NOMO-1 treated with dmso at 0.1 percent for 144 hours (cell line): ENCODE measurements around the gene C10orf143.
"Not testable (repeated sequence)": the region's sequence is repeated elsewhere in the genome, so short reads cannot be mapped to it uniquely, and the experiment has no call there.

Source experiments
- DNase-seq: peaks from one replicate; lab custom pipeline; 2025; ENCODE audit not compliant: unreplicated experiment; lab: John Stamatoyannopoulos, UW

The C10orf143 gene

GRCh38 chr10:130037169-130037661 is 73.4 kb downstream of the C10orf143 start:
- DNase-seq, result no peak

GRCh38 chr10:130036296-130037065 is 74.1 kb downstream of the C10orf143 start:
- no peak for DNase-seq

GRCh38 chr10:130029209-130029608 is 81.4 kb downstream of the C10orf143 start:
- DNase-seq, result no peak

- no peak for DNase-seq
These were observed 82.2 kb downstream of the C10orf143 start for GRCh38 chr10:130028465-130028819.

- DNase-seq, result no peak
These were observed 82.7 kb downstream of the C10orf143 start for GRCh38 chr10:130027716-130028464.

GRCh38 chr10:130026670-130027456 is 83.8 kb downstream of the C10orf143 start:
- DNase-seq, result no peak

- DNase-seq, result no peak
These were observed 84.7 kb downstream of the C10orf143 start for GRCh38 chr10:130025811-130026485.

GRCh38 chr10:130025326-130025725 is 85.3 kb downstream of the C10orf143 start:
- no peak for DNase-seq

GRCh38 chr10:130024779-130025325 is 85.8 kb downstream of the C10orf143 start:
- DNase-seq, result no peak

- not testable (repeated sequence) for DNase-seq
These were observed 86.3 kb downstream of the C10orf143 start for GRCh38 chr10:130024326-130024725.

- no peak for DNase-seq
These were observed 87.0 kb downstream of the C10orf143 start for GRCh38 chr10:130023454-130024230.

GRCh38 chr10:130022511-130023299 is 87.9 kb downstream of the C10orf143 start:
- no peak for DNase-seq

- no peak for DNase-seq
These were observed 88.5 kb downstream of the C10orf143 start for GRCh38 chr10:130022086-130022485.

GRCh38 chr10:130021383-130021950 is 89.2 kb downstream of the C10orf143 start:
- no peak for DNase-seq

- DNase-seq, result no peak
These were observed 89.8 kb downstream of the C10orf143 start for GRCh38 chr10:130020651-130021382.

GRCh38 chr10:130018730-130019185 is 91.9 kb downstream of the C10orf143 start:
- DNase-seq, result no peak

GRCh38 chr10:130018265-130018664 is 92.4 kb downstream of the C10orf143 start:
- no peak for DNase-seq

GRCh38 chr10:130017631-130018022 is 93.0 kb downstream of the C10orf143 start:
- no peak for DNase-seq
